ENCODE results near the gene ZSWIM3.

Gene ZSWIM3

GRCh38 chr20:45909817-45910669, 52.6 kb downstream of the ZSWIM3 start:
- peak overlapping the region; percentile 10 for H3K4me3 ChIP-seq (ENCODE audit: low read length)
- no peak for TF ChIP-seq CTCF (IDR thresholded peaks at IDR 0.05; ENCODE audit: insufficient read depth, low read depth, low read length, missing control alignments)

DNA sequence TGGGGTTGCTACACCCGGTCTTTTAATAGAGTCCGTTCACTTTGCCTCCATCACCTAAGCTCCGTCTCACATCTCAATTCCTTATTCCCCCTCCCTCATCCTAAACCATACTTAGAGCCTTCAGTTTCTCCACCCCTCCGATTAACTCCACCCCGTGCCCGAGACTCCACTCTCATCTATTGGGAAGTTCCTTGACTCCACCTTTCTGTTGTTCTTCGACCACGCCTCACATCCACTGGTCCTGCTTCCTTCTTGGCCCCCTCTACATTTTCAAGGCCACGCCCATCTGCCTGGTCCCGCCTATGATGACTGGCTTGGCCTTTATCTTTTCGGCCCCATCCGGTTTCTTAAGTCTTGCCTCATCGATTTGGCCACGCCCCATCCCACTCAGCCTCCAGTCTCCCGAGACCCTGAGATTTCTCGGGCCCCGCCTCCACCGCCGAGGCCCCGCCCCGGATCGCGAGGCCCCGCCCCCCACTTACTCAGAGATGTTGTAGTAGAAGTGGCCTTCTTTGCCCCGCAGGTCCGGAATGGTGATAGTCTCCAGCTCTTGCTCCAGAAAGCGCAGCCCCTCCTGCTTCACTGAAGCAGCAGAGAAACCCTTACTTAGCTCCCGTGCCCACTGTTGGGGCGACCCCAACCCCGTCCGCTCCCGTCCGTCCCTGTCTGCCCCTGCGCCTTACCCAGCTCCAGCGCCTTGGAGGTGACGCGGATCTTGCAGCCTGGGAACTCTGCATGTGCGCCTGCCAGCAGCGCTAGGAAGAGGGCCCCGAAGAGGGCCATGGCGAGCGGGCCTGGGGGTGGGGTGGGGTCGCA, 53.5 kb downstream of the ZSWIM3 start:
- peak; percentile 99 for DNase-seq (ENCODE audit: low read depth)
- no peak for TF ChIP-seq CTCF (IDR thresholded peaks at IDR 0.05; ENCODE audit: insufficient read depth, low read depth, low read length, missing control alignments)

More at GRCh38 chr20:45909817-45910669, 52.6 kb downstream of the ZSWIM3 start:
- DNase-seq (ENCODE audit: low read depth), result no peak

GRCh38 chr20:45911486-45912343, 54.3 kb downstream of the ZSWIM3 start, which contains the start of gene PLTP:
PLTP (minus strand) TSS chr20:45912155; CDS start chr20:45911452, 703 bp downstream.
- peak within 1 kb of the TSS; percentile 71 for H3K4me3 ChIP-seq (ENCODE audit: low read length)
- no peak for TF ChIP-seq CTCF (IDR thresholded peaks at IDR 0.05; ENCODE audit: insufficient read depth, low read depth, low read length, missing control alignments)
- DNase-seq (ENCODE audit: low read depth), result peak; percentile 72

More for the DNA sequence above, 53.5 kb downstream of the ZSWIM3 start:
- H3K4me3 ChIP-seq (ENCODE audit: low read length), result peak overlapping the region; percentile 71

DNA sequence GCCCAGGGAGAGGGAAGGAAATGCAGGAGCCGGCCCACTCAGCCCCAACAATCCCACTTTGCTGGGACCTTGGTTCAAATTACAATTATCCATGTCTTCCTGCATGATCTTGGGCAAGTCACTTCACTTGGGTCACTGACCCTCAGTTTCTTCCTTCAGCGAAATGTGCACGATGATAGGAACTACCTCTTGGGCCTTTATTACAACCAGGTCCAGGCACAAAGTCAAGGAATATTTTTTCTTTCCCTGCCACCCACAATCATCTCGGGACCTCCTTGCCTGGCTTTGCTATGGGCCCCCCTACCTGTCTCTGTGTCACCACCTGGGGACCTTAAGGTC, 54.9 kb downstream of the ZSWIM3 start:
- no peak for TF ChIP-seq CTCF (IDR thresholded peaks at IDR 0.05; ENCODE audit: insufficient read depth, low read depth, low read length, missing control alignments)
- no peak for DNase-seq (ENCODE audit: low read depth)
- H3K4me3 ChIP-seq (ENCODE audit: low read length), result peak overlapping the region; percentile 71

- H3K4me3 ChIP-seq (ENCODE audit: low read length), result no peak overlapping the region
- peak; percentile 51 for DNase-seq (ENCODE audit: low read depth)
- TF ChIP-seq CTCF (IDR thresholded peaks at IDR 0.05; ENCODE audit: insufficient read depth, low read depth, low read length, missing control alignments), result no peak
Observed at GRCh38 chr20:45913116-45913515, 55.7 kb downstream of the ZSWIM3 start.

GRCh38 chr20:45917790-45918141, 60.4 kb downstream of the ZSWIM3 start:
- no peak overlapping the region for H3K4me3 ChIP-seq (ENCODE audit: low read length)
- no peak for TF ChIP-seq CTCF (IDR thresholded peaks at IDR 0.05; ENCODE audit: insufficient read depth, low read depth, low read length, missing control alignments)
- DNase-seq (ENCODE audit: low read depth), result no peak
